Measurements from ENCODE around the gene HDAC3.

The HDAC3 gene

GRCh38 chr5:141651728-141652105, 15.1 kb upstream of the HDAC3 start:
- Histone ChIP-seq H3K4me1 (peaks cover 3% of the 10 kb centered on the region; the same call in 1 of the 2 replicates), H3K4me3 (peak overlapping the region; percentile 66), H3K36me3 (replicated peaks) (no peaks in the 10 kb centered on the region; the same call in 1 of the 2 replicates), H3K9me3 (no peaks in the 10 kb centered on the region), H3K27me3 (ENCODE audit: low read depth) (no peaks in the 10 kb centered on the region)
- in situ Hi-C loops (cut with MboI; ENCODE audit: low sequenced_read_pairs), result no loop called here
- no peak for DNase-seq (ENCODE audit: low spot score in 2 of 2)

GRCh38 chr5:141650851-141651727, 14.4 kb upstream of the HDAC3 start, which contains the start of gene FCHSD1:
Gene FCHSD1, minus strand, starts transcription at chr5:141651418. Its CDS starts 50 bp downstream, at chr5:141651368.
- peak; percentile 76 to 93 for DNase-seq (ENCODE audit: low spot score in 2 of 2)
- no peaks in the 10 kb centered on the region for H3K27me3 ChIP-seq (ENCODE audit: low read depth)
- in situ Hi-C loops (cut with MboI; ENCODE audit: low sequenced_read_pairs), result no loop called here
- H3K4me3 ChIP-seq, result peak within 1 kb of the TSS; percentile 66
- no peaks in the 10 kb centered on the region; the same call in 1 of the 2 replicates for H3K36me3 ChIP-seq (replicated peaks)
- H3K9me3 ChIP-seq, result no peaks in the 10 kb centered on the region
- peaks cover 3% of the 10 kb centered on the region; the same call in 1 of the 2 replicates for H3K4me1 ChIP-seq

- Histone ChIP-seq H3K4me3 (no peak overlapping the region), H3K27me3 (ENCODE audit: low read depth) (no peaks in the 10 kb centered on the region), H3K9me3 (no peaks in the 10 kb centered on the region), H3K36me3 (replicated peaks) (no peaks in the 10 kb centered on the region; the same call in 1 of the 2 replicates), H3K4me1 (peaks cover 3% of the 10 kb centered on the region; the same call in 1 of the 2 replicates)
- DNase-seq (ENCODE audit: low spot score in 2 of 2), result no peak
- in situ Hi-C loops (cut with MboI; ENCODE audit: low sequenced_read_pairs), result no loop called here
Observed at GRCh38 chr5:141649972-141650371, 13.3 kb upstream of the HDAC3 start.

- Histone ChIP-seq H3K36me3 (replicated peaks) (no peaks in the 10 kb centered on the region; the same call in 1 of the 2 replicates), H3K27me3 (ENCODE audit: low read depth) (no peaks in the 10 kb centered on the region), H3K4me1 (peaks cover 3% of the 10 kb centered on the region; the same call in 1 of the 2 replicates), H3K4me3 (no peak overlapping the region), H3K9me3 (no peaks in the 10 kb centered on the region)
- in situ Hi-C loops (cut with MboI; ENCODE audit: low sequenced_read_pairs), result no loop called here
- no peak for DNase-seq (ENCODE audit: low spot score in 2 of 2)
Observed at GRCh38 chr5:141649056-141649688, 12.5 kb upstream of the HDAC3 start.

GRCh38 chr5:141647851-141648250, 11.2 kb upstream of the HDAC3 start:
- no peak for DNase-seq (ENCODE audit: low spot score in 2 of 2)
- Histone ChIP-seq H3K9me3 (no peaks in the 10 kb centered on the region), H3K4me3 (no peak overlapping the region), H3K4me1 (peaks cover 3% of the 10 kb centered on the region; the same call in 1 of the 2 replicates), H3K36me3 (replicated peaks) (no peaks in the 10 kb centered on the region; the same call in 1 of the 2 replicates), H3K27me3 (ENCODE audit: low read depth) (no peaks in the 10 kb centered on the region)
- in situ Hi-C loops (cut with MboI; ENCODE audit: low sequenced_read_pairs), result no loop called here

- H3K4me3 ChIP-seq, result no peak overlapping the region
- H3K4me1 ChIP-seq, result peaks cover 3% of the 10 kb centered on the region; the same call in 1 of the 2 replicates
- H3K36me3 ChIP-seq (replicated peaks), result peaks cover 5% of the 10 kb centered on the region
- no peak for DNase-seq (ENCODE audit: low spot score in 2 of 2)
- H3K27me3 ChIP-seq (ENCODE audit: low read depth), result no peaks in the 10 kb centered on the region
- no peaks in the 10 kb centered on the region for H3K9me3 ChIP-seq
- in situ Hi-C loops (cut with MboI; ENCODE audit: low sequenced_read_pairs), result no loop called here
Observed at GRCh38 chr5:141647242-141647641, 10.6 kb upstream of the HDAC3 start.

GRCh38 chr5:141646026-141646425, 9.4 kb upstream of the HDAC3 start:
- Histone ChIP-seq H3K4me1 (no peaks in the 10 kb centered on the region), H3K27me3 (ENCODE audit: low read depth) (no peaks in the 10 kb centered on the region), H3K4me3 (no peak overlapping the region), H3K36me3 (replicated peaks) (peaks cover 5% of the 10 kb centered on the region), H3K9me3 (no peaks in the 10 kb centered on the region)
- DNase-seq (ENCODE audit: low spot score in 2 of 2), result no peak
- in situ Hi-C loops (cut with MboI; ENCODE audit: low sequenced_read_pairs), result no loop called here

- Histone ChIP-seq H3K36me3 (replicated peaks) (peaks cover 5% of the 10 kb centered on the region), H3K4me1 (no peaks in the 10 kb centered on the region; the same call in 1 of the 2 replicates), H3K9me3 (no peaks in the 10 kb centered on the region), H3K27me3 (ENCODE audit: low read depth) (no peaks in the 10 kb centered on the region), H3K4me3 (no peak overlapping the region)
- in situ Hi-C loops (cut with MboI; ENCODE audit: low sequenced_read_pairs), result no loop called here
- DNase-seq (ENCODE audit: low spot score in 2 of 2), result no peak
Observed at GRCh38 chr5:141641634-141642267, 5.1 kb upstream of the HDAC3 start.

GRCh38 chr5:141640698-141641097, 4.0 kb upstream of the HDAC3 start:
- in situ Hi-C loops (cut with MboI; ENCODE audit: low sequenced_read_pairs), result no loop called here
- Histone ChIP-seq H3K4me1 (peaks cover 3% of the 10 kb centered on the region), H3K4me3 (no peak overlapping the region), H3K9me3 (no peaks in the 10 kb centered on the region), H3K36me3 (replicated peaks) (peaks cover 5% of the 10 kb centered on the region), H3K27me3 (ENCODE audit: low read depth) (no peaks in the 10 kb centered on the region)
- DNase-seq (ENCODE audit: low spot score in 2 of 2), result no peak

GRCh38 chr5:141640051-141640415, 3.4 kb upstream of the HDAC3 start:
- Histone ChIP-seq H3K9me3 (no peaks in the 10 kb centered on the region), H3K36me3 (replicated peaks) (peaks cover 5% of the 10 kb centered on the region), H3K4me3 (no peak overlapping the region), H3K4me1 (peaks cover 10% of the 10 kb centered on the region), H3K27me3 (ENCODE audit: low read depth) (no peaks in the 10 kb centered on the region)
- in situ Hi-C loops (cut with MboI; ENCODE audit: low sequenced_read_pairs), result no loop called here
- no peak for DNase-seq (ENCODE audit: low spot score in 2 of 2)

- no peak overlapping the region for H3K4me3 ChIP-seq
- no peaks in the 10 kb centered on the region for H3K27me3 ChIP-seq (ENCODE audit: low read depth)
- peaks cover 5% of the 10 kb centered on the region for H3K36me3 ChIP-seq (replicated peaks)
- in situ Hi-C loops (cut with MboI; ENCODE audit: low sequenced_read_pairs), result no loop called here
- peaks cover 13% of the 10 kb centered on the region for H3K4me1 ChIP-seq
- no peak for DNase-seq (ENCODE audit: low spot score in 2 of 2)
- no peaks in the 10 kb centered on the region for H3K9me3 ChIP-seq
Observed at GRCh38 chr5:141639357-141640050, 2.9 kb upstream of the HDAC3 start.

GRCh38 chr5:141638771-141639170, 2.1 kb upstream of the HDAC3 start:
- peaks cover 13% of the 10 kb centered on the region for H3K4me1 ChIP-seq
- H3K4me3 ChIP-seq, result no peak overlapping the region
- H3K36me3 ChIP-seq (replicated peaks), result peaks cover 5% of the 10 kb centered on the region
- in situ Hi-C loops (cut with MboI; ENCODE audit: low sequenced_read_pairs), result no loop called here
- no peaks in the 10 kb centered on the region for H3K9me3 ChIP-seq
- H3K27me3 ChIP-seq (ENCODE audit: low read depth), result no peaks in the 10 kb centered on the region
- no peak for DNase-seq (ENCODE audit: low spot score in 2 of 2)

- H3K27me3 ChIP-seq (ENCODE audit: low read depth), result no peaks in the 10 kb centered on the region
- DNase-seq (ENCODE audit: low spot score in 2 of 2), result peak; percentile 32 to 83
- peak overlapping the region; percentile 89 for H3K4me3 ChIP-seq
- no peaks in the 10 kb centered on the region for H3K9me3 ChIP-seq
- H3K36me3 ChIP-seq (replicated peaks), result peaks cover 6% of the 10 kb centered on the region
- in situ Hi-C loops (cut with MboI; ENCODE audit: low sequenced_read_pairs), result no loop called here
- H3K4me1 ChIP-seq, result peaks cover 13% of the 10 kb centered on the region
Observed at GRCh38 chr5:141637767-141638419, 1.2 kb upstream of the HDAC3 start.

All from HAP-1 (cell line).